Endothelial cell of umbilical vein (primary cell): ENCODE measurements around the gene FANCD2. TPM values are rescaled to one million over a fixed set of nuclear protein-coding genes. Genes with fewer than 3 reads are reported as not detected.

Source experiments
- BruUV-seq: library from RNA; stranded (reverse); fragments of 400-500 nt; replicated peaks from 2 replicates; lab custom pipeline; 2021; lab: Mats Ljungman, UMichigan
- CTCF ChIA-PET: fragments of 300-600, 350-600 bp; sonication (Branson Sonifier 250); formaldehyde crosslinking; loops from one replicate; lab custom pipeline; 2021; ENCODE audit warnings: antibody characterized with exemption, inconsistent platforms; lab: Charles Lee
- POLR2A ChIA-PET: fragments of 300-600, 350-600 bp; sonication (Branson Sonifier 250); formaldehyde crosslinking; loops from one replicate; lab custom pipeline; 2021; ENCODE audit warnings: antibody characterized with exemption, inconsistent platforms; lab: Charles Lee
- DNase-seq: peaks from one replicate; pipeline ENCODE4 v3.0.0-alpha.2; 2011; ENCODE audit warnings: low read depth, low spot score
- FAIRE-seq: peaks from 2 replicates; lab custom pipeline; 2011; peaks lifted over from hg19 to GRCh38; lab: Jason Lieb, UNC
- H2AFZ ChIP-seq: 2 replicates; pipeline ENCODE4 v1.6.0; 2012; ENCODE audit warnings: low read depth, low read length, control low read depth, inconsistent platforms
- H3K27ac ChIP-seq: 2 replicates; pipeline ENCODE4 v1.5.1; 2011; ENCODE audit warnings: low read depth, mild to moderate bottlenecking, control low read depth, low read length, moderate library complexity; ENCODE audit not compliant: insufficient read depth
- H3K27me3 ChIP-seq, 2 experiments: 2 replicates each; pipeline versions ENCODE4 v1.6.0 to v1.6.1; 2011; ENCODE audit warnings: low read length in 2 of 2, mixed read lengths in 1 of 2; ENCODE audit not compliant: control insufficient read depth in 2 of 2, insufficient read depth in 2 of 2
- H3K36me3 ChIP-seq, 2 experiments: 2 replicates in 1 of 2; 3 replicates in 1 of 2; pipeline ENCODE4 v1.5.1; 2011; ENCODE audit warnings: low read length in 2 of 2, mild to moderate bottlenecking in 1 of 2, moderate library complexity in 1 of 2; ENCODE audit not compliant: control insufficient read depth in 2 of 2, insufficient read depth in 2 of 2; ENCODE audit errors: extremely low read depth in 1 of 2
- H3K4me1 ChIP-seq: 3 replicates; pipeline ENCODE4 v1.5.1; 2011; ENCODE audit warnings: mild to moderate bottlenecking, low read length; ENCODE audit not compliant: control insufficient read depth, insufficient read depth; ENCODE audit errors: extremely low read depth
- H3K4me2 ChIP-seq: 2 replicates; pipeline ENCODE4 v1.6.1; 2011; ENCODE audit warnings: low read length, control low read depth, mixed read lengths; ENCODE audit not compliant: insufficient read depth
- H3K4me3 ChIP-seq, 3 experiments: fragments of 200-600 bp in 1 of 3; sonication (generic), shearing (Covaris generic) in 1 of 3; replicated peaks in 1 of 3; 2 replicates each; pipeline ENCODE4 v1.5.1; 2011 to 2016; ENCODE audit warnings: control low read depth in 3 of 3, low read length in 3 of 3, mild to moderate bottlenecking in 2 of 3, inconsistent platforms in 1 of 3, low read depth in 1 of 3, moderate library complexity in 1 of 3; ENCODE audit not compliant: insufficient read depth in 1 of 3
- H3K79me2 ChIP-seq: 2 replicates; pipeline ENCODE4 v1.6.0; 2012; ENCODE audit warnings: low read length, inconsistent platforms; ENCODE audit not compliant: control insufficient read depth, insufficient read depth
- H3K9ac ChIP-seq: replicated peaks from 2 replicates; pipeline ENCODE3; 2011; ENCODE audit warnings: low read length, control low read depth; ENCODE audit not compliant: insufficient read depth; ENCODE audit errors: extremely low read depth
- H3K9me1 ChIP-seq: replicated peaks from 3 replicates; pipeline ENCODE4 v1.6.0; 2011; ENCODE audit warnings: mild to moderate bottlenecking, low read length; ENCODE audit not compliant: control insufficient read depth, insufficient read depth; ENCODE audit errors: extremely low read depth
- H3K9me3 ChIP-seq: replicated peaks from 2 replicates; pipeline ENCODE4 v1.5.1; 2012; ENCODE audit warnings: low read length, inconsistent platforms; ENCODE audit not compliant: control insufficient read depth, insufficient read depth
- H4K20me1 ChIP-seq: replicated peaks from 2 replicates; pipeline ENCODE3; 2011; ENCODE audit warnings: mild to moderate bottlenecking, low read length; ENCODE audit not compliant: control insufficient read depth, insufficient read depth; ENCODE audit errors: extremely low read depth
- EZH2 ChIP-seq: IDR thresholded peaks from 2 replicates; pipeline ENCODE4 v1.6.1; 2012; ENCODE audit warnings: borderline replicate concordance, low read depth, mild to moderate bottlenecking, moderate library complexity, low read length, inconsistent platforms; ENCODE audit not compliant: severe bottlenecking
- FOS ChIP-seq: IDR thresholded peaks from 2 replicates; pipeline ENCODE4 v1.6.1; 2011; ENCODE audit warnings: mild to moderate bottlenecking, low read length, moderate library complexity, borderline replicate concordance; ENCODE audit not compliant: insufficient read depth
- GATA2 ChIP-seq: IDR thresholded peaks from 2 replicates; pipeline ENCODE4 v1.7.0; 2011; ENCODE audit warnings: low read depth, mild to moderate bottlenecking, moderate library complexity, mixed read lengths, low read length; ENCODE audit not compliant: insufficient read length, insufficient read depth
- JUN ChIP-seq: IDR thresholded peaks from 2 replicates; pipeline ENCODE4 v1.6.1; 2011; ENCODE audit warnings: borderline replicate concordance, low read depth; ENCODE audit not compliant: insufficient read length, insufficient read depth
- MYC ChIP-seq: IDR thresholded peaks from one replicate; pipeline ENCODE4 v1.6.1; 2011; ENCODE audit warnings: mild to moderate bottlenecking, low read depth, low read length
- POLR2A ChIP-seq: IDR thresholded peaks from 2 replicates; pipeline ENCODE4 v1.6.1; 2012; ENCODE audit warnings: low read depth, mild to moderate bottlenecking, control low read depth, low read length
- POLR2AphosphoS5 ChIP-seq: IDR thresholded peaks from 2 replicates; pipeline ENCODE4 v1.6.1; 2012; ENCODE audit warnings: low read depth, mild to moderate bottlenecking, control low read depth, low read length, moderate library complexity; ENCODE audit not compliant: insufficient read depth
- dilution Hi-C: fragments of 300-500 bp; cut with MboI; formaldehyde crosslinking; loops from one replicate; pipeline ENCODE4 v1.15.0; 2019; ENCODE audit warnings: low sequenced_read_pairs; ENCODE audit not compliant: extremely low pct_ligation_motif_present
- intact Hi-C: fragments of 100-400 bp; cut with micrococcal nuclease; formaldehyde crosslinking; loops from one replicate; pipeline ENCODE4 v1.10.0; 2022
- polyA plus RNA-seq, 4 experiments: library from polyadenylated mRNA; depleted of rRNA in 3 of 4; stranded (reverse) in 3 of 4; unstranded in 1 of 4; fragments of >200 nt; gene quantifications; 2 replicates each; pipeline versions ENCODE4 v1.2.1 to v1.2.3, GENCODE V29; 2011 to 2012; ENCODE audit warnings: missing spikeins in 1 of 4
- total RNA-seq: library from RNA; stranded (reverse); gene quantifications from 2 replicates; pipeline ENCODE4 v1.2.3, GENCODE V29; 2021
- TF ChIP-seq, protein P1 (sequence below), 2 donors: IDR thresholded peaks; 1 replicate in 1 of 2; 2 replicates in 1 of 2; pipeline ENCODE4 v1.5.1; 2011; ENCODE audit warnings: low read length in 2 of 2, mild to moderate bottlenecking in 2 of 2, moderate library complexity in 2 of 2, control low read depth in 1 of 2, inconsistent platforms in 1 of 2, low read depth in 1 of 2; ENCODE audit not compliant: insufficient read depth in 1 of 2; ENCODE audit errors: extremely low read depth in 1 of 2
- TF ChIP-seq, protein P2 (sequence below): IDR thresholded peaks from 2 replicates; pipeline ENCODE4 v1.6.1; 2011; ENCODE audit not compliant: insufficient read depth, insufficient read length

The FANCD2 gene
- total and polyA plus RNA-seq, 2 donors (not counting 3 experiments of a cell fraction or from before 2014, with no cell fraction given) = 8.2 to 26.8 TPM

DNA sequence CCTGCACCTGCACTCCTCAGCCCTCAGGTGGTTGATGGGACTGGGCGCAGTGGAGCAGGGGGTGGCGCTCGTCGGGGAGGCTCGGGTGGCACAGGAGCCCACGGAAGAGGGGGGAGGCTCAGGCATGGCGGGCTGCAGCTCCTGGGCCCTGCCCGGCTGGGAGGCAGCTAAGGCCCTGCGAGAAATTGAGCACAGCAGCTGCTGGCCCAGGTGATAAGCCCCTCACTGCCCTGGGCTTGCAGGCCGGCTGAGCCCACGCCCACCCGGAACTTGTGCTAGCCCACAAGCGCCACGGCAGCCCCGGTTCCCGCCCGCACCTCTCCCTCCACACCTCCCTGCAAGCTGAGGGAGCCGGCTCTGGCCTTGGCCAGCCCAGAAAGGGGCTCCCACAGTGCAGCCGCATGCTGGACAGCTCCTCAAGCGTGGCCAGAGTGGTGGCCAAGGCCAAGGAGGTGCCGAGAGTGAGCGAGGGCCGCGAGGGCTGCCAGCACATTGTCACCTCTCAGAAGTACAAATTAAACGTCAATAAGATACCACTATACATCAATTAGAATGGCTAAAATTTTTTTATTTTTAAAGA lies 110.3 kb downstream of the FANCD2 start:
- no peaks in the 10 kb centered on the region for H3K27me3 ChIP-seq
- no peak overlapping the region for H3K4me2 ChIP-seq
- intact Hi-C loops = no loop called here
- no peaks in the 10 kb centered on the region for H3K4me1 ChIP-seq
- H2AFZ ChIP-seq = no peak overlapping the region
- H3K27ac ChIP-seq = no peak overlapping the region
- no peak overlapping the region for H3K9ac ChIP-seq
- H3K9me3 ChIP-seq = no peaks in the 10 kb centered on the region
- no peak for DNase-seq
- no peak for FAIRE-seq
- no TSS peak for BruUV-seq
- no peak overlapping the region for H3K4me3 ChIP-seq
- H3K36me3 ChIP-seq = no peaks in the 10 kb centered on the region
- dilution Hi-C loops = no loop called here
- H3K9me1 ChIP-seq = no peaks in the 10 kb centered on the region
- no peaks in the 10 kb centered on the region for H3K79me2 ChIP-seq
- no peaks in the 10 kb centered on the region for H4K20me1 ChIP-seq
- CTCF ChIA-PET = interaction anchor here (1.1 kb wide), 1 partner anchor 12 kb away, joined by 3 read pairs; no protein-coding TSS in a partner anchor
- POLR2A ChIA-PET = no interaction called here
- no peak for TF ChIP-seq JUN
- no peak for TF ChIP-seq FOS
- no peak for TF ChIP-seq EZH2
- no peak for TF ChIP-seq GATA2
- TF ChIP-seq MYC = no peak

DNA sequence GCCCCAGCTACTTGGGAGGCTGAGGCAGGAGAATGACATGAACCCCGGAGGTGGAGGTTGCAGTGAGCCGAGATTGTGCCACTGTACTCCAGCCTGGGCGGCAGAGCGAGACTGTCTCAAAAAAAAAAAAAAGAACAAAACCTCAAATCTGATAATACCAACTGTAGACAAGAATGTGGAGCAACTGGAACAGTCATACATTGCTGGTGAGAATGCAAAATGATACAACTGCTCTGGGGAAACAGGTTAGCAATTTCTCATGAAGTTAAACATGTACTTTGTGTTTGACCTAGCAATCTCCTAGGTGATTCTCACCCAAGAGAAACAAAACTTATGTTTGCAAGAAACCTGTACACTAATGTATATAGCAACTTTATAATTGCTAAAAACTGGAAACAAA lies 110.9 kb downstream of the FANCD2 start:
- intact Hi-C loops = no loop called here
- FAIRE-seq = no peak
- peaks cover 3% of the 10 kb centered on the region for H3K79me2 ChIP-seq
- BruUV-seq = no TSS peak
- H3K4me1 ChIP-seq = no peaks in the 10 kb centered on the region
- dilution Hi-C loops = no loop called here
- ChIA-PET POLR2A (no interaction called here), CTCF (interaction anchor here (1.1 kb wide), 1 partner anchor 12 kb away, joined by 3 read pairs; no protein-coding TSS in a partner anchor)
- no peak overlapping the region for H3K4me2 ChIP-seq
- TF ChIP-seq, protein P1, sequence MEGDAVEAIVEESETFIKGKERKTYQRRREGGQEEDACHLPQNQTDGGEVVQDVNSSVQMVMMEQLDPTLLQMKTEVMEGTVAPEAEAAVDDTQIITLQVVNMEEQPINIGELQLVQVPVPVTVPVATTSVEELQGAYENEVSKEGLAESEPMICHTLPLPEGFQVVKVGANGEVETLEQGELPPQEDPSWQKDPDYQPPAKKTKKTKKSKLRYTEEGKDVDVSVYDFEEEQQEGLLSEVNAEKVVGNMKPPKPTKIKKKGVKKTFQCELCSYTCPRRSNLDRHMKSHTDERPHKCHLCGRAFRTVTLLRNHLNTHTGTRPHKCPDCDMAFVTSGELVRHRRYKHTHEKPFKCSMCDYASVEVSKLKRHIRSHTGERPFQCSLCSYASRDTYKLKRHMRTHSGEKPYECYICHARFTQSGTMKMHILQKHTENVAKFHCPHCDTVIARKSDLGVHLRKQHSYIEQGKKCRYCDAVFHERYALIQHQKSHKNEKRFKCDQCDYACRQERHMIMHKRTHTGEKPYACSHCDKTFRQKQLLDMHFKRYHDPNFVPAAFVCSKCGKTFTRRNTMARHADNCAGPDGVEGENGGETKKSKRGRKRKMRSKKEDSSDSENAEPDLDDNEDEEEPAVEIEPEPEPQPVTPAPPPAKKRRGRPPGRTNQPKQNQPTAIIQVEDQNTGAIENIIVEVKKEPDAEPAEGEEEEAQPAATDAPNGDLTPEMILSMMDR (IDR thresholded peaks at IDR 0.05; ENCODE audit: extremely low read depth in 1 of 2, insufficient read depth in 1 of 2, low read depth in 1 of 2, low read length in 2 of 2) = no peak
- no peak for TF ChIP-seq MYC
- TF ChIP-seq POLR2A = no peak
- TF ChIP-seq, protein P2, sequence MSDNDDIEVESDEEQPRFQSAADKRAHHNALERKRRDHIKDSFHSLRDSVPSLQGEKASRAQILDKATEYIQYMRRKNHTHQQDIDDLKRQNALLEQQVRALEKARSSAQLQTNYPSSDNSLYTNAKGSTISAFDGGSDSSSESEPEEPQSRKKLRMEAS = no peak
- TF ChIP-seq FOS = no peak
- no peak for TF ChIP-seq JUN
- TF ChIP-seq GATA2 = no peak
- TF ChIP-seq EZH2 = no peak
- no peak for TF ChIP-seq POLR2AphosphoS5
- no peak overlapping the region for H3K27ac ChIP-seq
- no peak overlapping the region for H3K9ac ChIP-seq
- H4K20me1 ChIP-seq = no peaks in the 10 kb centered on the region
- H3K36me3 ChIP-seq = no peaks in the 10 kb centered on the region
- no peaks in the 10 kb centered on the region for H3K9me1 ChIP-seq
- H3K9me3 ChIP-seq = no peaks in the 10 kb centered on the region
- DNase-seq = no peak
- no peak overlapping the region for H2AFZ ChIP-seq
- H3K4me3 ChIP-seq = no peak overlapping the region
- no peaks in the 10 kb centered on the region for H3K27me3 ChIP-seq
